Duodenal mucosa (tissue), 2 donors: ENCODE data around the gene KTI12.
"Not testable (repeated sequence)": the region's sequence is repeated elsewhere in the genome, so short reads cannot be mapped to it uniquely, and the experiment has no call there.

Experiments used
- H3K27ac ChIP-seq: one replicate; pipeline ENCODE4 v1.7.0; 2013; ENCODE audit warnings: low read depth, low read length
- H3K27me3 ChIP-seq, 2 donors: one replicate each; pipeline ENCODE4 v1.7.0; 2013; ENCODE audit warnings: low read length in 2 of 2, control low read depth in 1 of 2; ENCODE audit not compliant: insufficient read depth in 2 of 2, control insufficient read depth in 1 of 2
- H3K36me3 ChIP-seq, 2 donors: one replicate each; pipeline ENCODE4 v1.7.0; 2013; ENCODE audit warnings: low read length in 2 of 2, control low read depth in 1 of 2; ENCODE audit not compliant: insufficient read depth in 2 of 2, control insufficient read depth in 1 of 2
- H3K4me1 ChIP-seq, 2 donors: one replicate each; pipeline ENCODE4 v1.7.0; 2013; ENCODE audit warnings: low read length in 2 of 2, control low read depth in 1 of 2; ENCODE audit not compliant: insufficient read depth in 2 of 2, control insufficient read depth in 1 of 2
- H3K4me3 ChIP-seq, 2 donors: one replicate each; pipeline ENCODE4 v1.7.0; 2013; ENCODE audit warnings: low read length in 2 of 2, low read depth in 1 of 2
- H3K9ac ChIP-seq, 2 donors: one replicate each; pipeline ENCODE4 v1.7.0; 2013; ENCODE audit warnings: low read length in 2 of 2, low read depth in 1 of 2
- H3K9me3 ChIP-seq, 2 donors: one replicate each; pipeline ENCODE4 v1.7.0; 2013; ENCODE audit warnings: low read length in 2 of 2, control low read depth in 1 of 2; ENCODE audit not compliant: control insufficient read depth in 1 of 2

KTI12 gene

GRCh38 chr1:52041551-52042185 lies 8.1 kb upstream of the KTI12 start:
- Histone ChIP-seq H3K4me3 (no peak overlapping the region), H3K9ac (no peak overlapping the region), H3K27ac (no peak overlapping the region), H3K4me1 (no peaks in the 10 kb centered on the region), H3K9me3 (no peaks in the 10 kb centered on the region), H3K36me3 (peaks cover 0 to 17% of the 10 kb centered on the region in 2 donors), H3K27me3 (no peaks in the 10 kb centered on the region)

GRCh38 chr1:52037909-52038308 lies 4.3 kb upstream of the KTI12 start:
- H3K36me3 ChIP-seq: peaks cover 0 to 15% of the 10 kb centered on the region in 2 donors
- H3K9ac ChIP-seq: no peak overlapping the region
- H3K27me3 ChIP-seq: no peaks in the 10 kb centered on the region
- no peak overlapping the region for H3K4me3 ChIP-seq
- no peak overlapping the region for H3K27ac ChIP-seq
- H3K4me1 ChIP-seq: peaks cover 3 to 5% of the 10 kb centered on the region in 2 donors
- H3K9me3 ChIP-seq: no peaks in the 10 kb centered on the region

GRCh38 chr1:52037402-52037814 lies 3.8 kb upstream of the KTI12 start:
- peaks cover 0 to 15% of the 10 kb centered on the region in 2 donors for H3K36me3 ChIP-seq
- no peak overlapping the region for H3K27ac ChIP-seq
- no peak overlapping the region for H3K4me3 ChIP-seq
- no peaks in the 10 kb centered on the region for H3K27me3 ChIP-seq
- no peak overlapping the region for H3K9ac ChIP-seq
- H3K4me1 ChIP-seq: peaks cover 7% of the 10 kb centered on the region in 2 donors
- no peaks in the 10 kb centered on the region for H3K9me3 ChIP-seq

- Histone ChIP-seq H3K9me3 (no peaks in the 10 kb centered on the region), H3K36me3 (peaks cover 0 to under 1% of the 10 kb centered on the region in 2 donors), H3K9ac (peak overlapping the region in 1 of 2 donors; percentile 75), H3K27ac (peak overlapping the region; percentile 88), H3K27me3 (no peaks in the 10 kb centered on the region), H3K4me1 (peaks cover 20 to 30% of the 10 kb centered on the region in 2 donors), H3K4me3 (peak overlapping the region; percentile 94 to 98)
Observed at GRCh38 chr1:52034050-52034384, 407 bp upstream of the KTI12 start.

GRCh38 chr1:52032785-52033131 lies 852 bp downstream of the KTI12 start:
- H3K4me1 ChIP-seq: peaks cover 20 to 30% of the 10 kb centered on the region in 2 donors
- H3K9me3 ChIP-seq: no peaks in the 10 kb centered on the region
- peak overlapping the region; percentile 75 to 91 for H3K9ac ChIP-seq
- H3K36me3 ChIP-seq: no peaks in the 10 kb centered on the region
- H3K27me3 ChIP-seq: no peaks in the 10 kb centered on the region
- H3K4me3 ChIP-seq: peak overlapping the region; percentile 94 to 98
- H3K27ac ChIP-seq: no peak overlapping the region

GRCh38 chr1:52032124-52032784 lies 1.4 kb downstream of the KTI12 start:
- Histone ChIP-seq H3K9me3 (no peaks in the 10 kb centered on the region), H3K27ac (no peak overlapping the region), H3K27me3 (no peaks in the 10 kb centered on the region), H3K4me3 (peak overlapping the region; percentile 94 to 98), H3K36me3 (no peaks in the 10 kb centered on the region), H3K9ac (peak overlapping the region; percentile 75 to 91), H3K4me1 (peaks cover 20 to 30% of the 10 kb centered on the region in 2 donors)

- not testable (repeated sequence) for H3K4me3 ChIP-seq, H3K27ac ChIP-seq, H3K9ac ChIP-seq, H3K9me3 ChIP-seq, H3K27me3 ChIP-seq
- Histone ChIP-seq H3K36me3 (peaks cover 2 to 18% of the 10 kb centered on the region in 2 donors), H3K4me1 (peaks cover 18 to 28% of the 10 kb centered on the region in 2 donors)
Observed at GRCh38 chr1:52028839-52029238, 4.8 kb downstream of the KTI12 start.

- H3K9ac ChIP-seq: no peak overlapping the region
- H3K9me3 ChIP-seq: no peaks in the 10 kb centered on the region
- H3K4me3 ChIP-seq: no peak overlapping the region
- no peak overlapping the region for H3K27ac ChIP-seq
- no peaks in the 10 kb centered on the region for H3K27me3 ChIP-seq
- peaks cover 6 to 23% of the 10 kb centered on the region in 2 donors for H3K36me3 ChIP-seq
- peaks cover 17 to 25% of the 10 kb centered on the region in 2 donors for H3K4me1 ChIP-seq
Observed at GRCh38 chr1:52028328-52028727, 5.3 kb downstream of the KTI12 start.

- no peaks in the 10 kb centered on the region for H3K27me3 ChIP-seq
- no peaks in the 10 kb centered on the region for H3K9me3 ChIP-seq
- H3K4me3 ChIP-seq: no peak overlapping the region
- peaks cover 3 to 12% of the 10 kb centered on the region in 2 donors for H3K4me1 ChIP-seq
- peaks cover 17 to 40% of the 10 kb centered on the region in 2 donors for H3K36me3 ChIP-seq
- H3K9ac ChIP-seq: no peak overlapping the region
- H3K27ac ChIP-seq: no peak overlapping the region
Observed at GRCh38 chr1:52026278-52026677, 7.3 kb downstream of the KTI12 start.

GRCh38 chr1:52022133-52022532 lies 11.5 kb downstream of the KTI12 start:
- Histone ChIP-seq H3K4me3 (no peak overlapping the region), H3K4me1 (no peaks in the 10 kb centered on the region), H3K36me3 (peaks cover 23 to 49% of the 10 kb centered on the region in 2 donors), H3K9me3 (no peaks in the 10 kb centered on the region), H3K27me3 (no peaks in the 10 kb centered on the region), H3K27ac (no peak overlapping the region), H3K9ac (no peak overlapping the region)
